Spinal cord (tissue), 10 donors: Measurements from ENCODE around the gene PKDCC. TPM values are rescaled to one million over a fixed set of nuclear protein-coding genes. Genes with fewer than 3 reads are reported as not detected.

Experiments used
- DNase-seq, 6 donors: peaks; one replicate each; pipeline versions ENCODE4 v3.0.0 to v3.0.0-alpha.2; 2013 to 2015; ENCODE audit warnings: low spot score in 6 of 6, low read depth in 4 of 6
- H3K27ac ChIP-seq: one replicate; pipeline ENCODE4 v1.5.1; 2013; ENCODE audit warnings: low read depth, low read length, control low read depth
- H3K27me3 ChIP-seq: one replicate; pipeline ENCODE4 v1.6.1; 2013; ENCODE audit warnings: low read length; ENCODE audit not compliant: control insufficient read depth, insufficient read depth
- H3K36me3 ChIP-seq: one replicate; pipeline ENCODE4 v1.6.1; 2013; ENCODE audit warnings: low read length; ENCODE audit not compliant: control insufficient read depth, insufficient read depth
- H3K4me1 ChIP-seq: one replicate; pipeline ENCODE4 v1.6.1; 2013; ENCODE audit warnings: low read length; ENCODE audit not compliant: control insufficient read depth, insufficient read depth
- H3K4me3 ChIP-seq: one replicate; pipeline ENCODE4 v1.5.1; 2013; ENCODE audit warnings: low read depth, low read length, control low read depth
- H3K9me3 ChIP-seq: one replicate; pipeline ENCODE4 v1.6.1; 2013; ENCODE audit warnings: low read length; ENCODE audit not compliant: control insufficient read depth, insufficient read depth
- WGBS: methylation state at CpG from one replicate; pipeline ENCODE4 v1.1.5; 2013; ENCODE audit warnings: missing lambda C conversion rate; ENCODE audit not compliant: insufficient coverage; 5-methylcytosine and 5-hydroxymethylcytosine counted together
- polyA plus RNA-seq, 2 donors: library from polyadenylated mRNA; unstranded; fragments of 120-200 nt; gene quantifications; one replicate each; pipeline ENCODE4 v1.2.1, GENCODE V29; 2013; ENCODE audit not compliant: insufficient read length in 2 of 2
- total RNA-seq, 2 donors: library from RNA; depleted of rRNA in 1 of 2; stranded (reverse); fragments of 120-200 nt in 1 of 2; fragments of >200 nt in 1 of 2; gene quantifications; one replicate each; pipeline versions ENCODE4 v1.2.3 to v1.2.4, GENCODE V29; 2013 to 2014
- donor health status: healthy.

Gene PKDCC
- total and polyA plus RNA-seq, 4 donors = 37.3 to 175 (median 76.7) TPM

DNA sequence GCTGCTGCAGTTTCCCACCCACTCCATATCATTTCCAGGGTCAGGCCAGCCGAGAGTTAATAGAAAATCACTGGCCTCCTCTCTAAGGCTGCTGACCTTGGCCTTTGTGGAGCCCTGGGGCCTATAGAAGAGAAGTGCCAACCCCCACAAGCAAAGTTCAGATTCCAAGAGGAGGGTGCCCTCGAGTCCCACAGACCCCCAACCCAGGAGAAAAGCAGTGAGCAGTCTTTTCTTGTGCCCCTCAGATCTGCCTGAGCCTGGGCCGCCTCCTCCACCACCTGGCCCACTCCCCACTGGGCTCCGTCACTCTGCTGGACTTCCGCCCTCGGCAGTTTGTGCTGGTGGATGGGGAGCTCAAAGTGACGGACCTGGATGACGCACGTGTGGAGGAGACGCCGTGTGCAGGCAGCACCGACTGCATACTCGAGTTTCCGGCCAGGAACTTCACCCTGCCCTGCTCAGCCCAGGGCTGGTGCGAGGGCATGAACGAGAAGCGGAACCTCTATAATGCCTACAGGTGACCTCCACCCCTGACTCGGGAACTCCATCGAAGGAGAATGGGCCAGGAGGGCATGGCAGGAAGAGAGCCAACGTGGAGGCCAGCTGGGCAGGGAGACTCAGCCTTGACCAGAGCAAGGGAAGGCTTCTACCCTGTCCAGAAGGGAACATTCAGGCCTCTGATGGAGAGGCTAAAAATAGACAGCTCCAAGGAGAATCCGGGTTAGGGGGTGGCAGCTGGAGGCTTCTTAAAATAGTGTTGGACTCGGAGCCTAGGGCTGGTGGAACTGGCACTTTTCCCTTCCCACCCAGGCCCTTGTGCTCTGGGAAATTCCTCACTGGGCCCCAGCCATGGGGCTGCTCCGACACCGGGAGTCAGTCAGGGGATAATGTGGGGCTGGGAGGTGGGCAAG, 6.2 kb downstream of the PKDCC start:
- Histone ChIP-seq H3K27me3 (peaks cover 2% of the 10 kb centered on the region), H3K4me3 (no peak overlapping the region), H3K9me3 (no peaks in the 10 kb centered on the region), H3K27ac (peak overlapping the region; percentile 57), H3K4me1 (peaks cover 54% of the 10 kb centered on the region), H3K36me3 (peaks cover 38% of the 10 kb centered on the region)
- 75% methylated on average over 18 of the region's 24 CpGs for WGBS
- DNase-seq = no peak

- peaks cover 47% of the 10 kb centered on the region for H3K4me1 ChIP-seq
- no peaks in the 10 kb centered on the region for H3K27me3 ChIP-seq
- no peak for DNase-seq
- H3K36me3 ChIP-seq = peaks cover 45% of the 10 kb centered on the region
- H3K27ac ChIP-seq = no peak overlapping the region
- no peaks in the 10 kb centered on the region for H3K9me3 ChIP-seq
- H3K4me3 ChIP-seq = no peak overlapping the region
- WGBS = 90% methylated on average over 18 of the region's 19 CpGs
Measured at GRCh38 chr2:42054714-42055430, 7.1 kb downstream of the PKDCC start.

DNA sequence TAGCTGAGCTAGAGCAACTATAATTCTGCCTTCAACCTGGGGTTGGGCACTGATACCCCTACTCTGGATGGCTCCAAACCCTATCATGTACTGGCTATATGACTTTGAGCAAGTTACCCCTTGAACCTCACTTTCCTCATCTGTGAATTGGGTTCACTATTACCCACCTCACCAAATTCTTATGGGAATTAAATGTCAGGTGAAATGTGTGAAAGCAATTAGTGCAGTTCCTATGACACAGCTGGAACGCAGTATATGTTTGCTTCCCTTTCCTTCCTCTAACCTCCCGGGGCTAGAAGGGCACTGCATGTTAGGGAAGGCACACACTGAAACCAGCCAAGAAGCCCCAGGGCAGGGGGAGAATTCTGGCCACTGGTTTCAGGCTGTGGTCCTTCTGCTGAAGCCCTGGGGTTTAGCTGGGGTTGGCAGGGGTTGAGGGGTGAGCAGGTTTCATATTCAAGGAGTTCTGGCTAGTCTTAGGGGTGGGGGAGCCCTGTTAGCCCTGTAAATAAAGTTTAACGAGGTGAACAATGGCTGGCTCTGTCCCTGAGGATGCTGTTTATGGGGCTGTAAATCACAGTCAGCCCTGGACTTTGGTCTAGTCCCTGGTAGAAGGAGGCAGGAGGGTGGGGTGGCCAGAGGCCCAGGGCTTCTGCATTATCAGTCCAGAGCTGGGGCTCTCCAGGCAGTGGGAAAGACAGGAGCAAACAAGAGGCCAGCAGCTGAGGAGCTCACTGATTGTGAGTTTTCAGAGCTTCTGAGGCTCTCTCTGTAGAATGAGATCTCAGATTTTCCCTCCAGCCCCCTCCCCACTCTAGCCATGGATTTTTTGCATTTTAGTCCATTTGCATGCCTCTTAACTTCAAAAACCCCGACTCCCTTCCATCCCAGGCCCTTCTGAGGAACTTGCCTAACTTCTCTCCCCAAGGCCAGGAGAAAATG, 8.0 kb downstream of the PKDCC start:
- Histone ChIP-seq H3K4me1 (peaks cover 46% of the 10 kb centered on the region), H3K4me3 (no peak overlapping the region), H3K27ac (no peak overlapping the region), H3K9me3 (no peaks in the 10 kb centered on the region), H3K27me3 (no peaks in the 10 kb centered on the region), H3K36me3 (peaks cover 45% of the 10 kb centered on the region)
- no peak for DNase-seq
- WGBS = 24% methylated on average over 3 of the region's 4 CpGs

DNA sequence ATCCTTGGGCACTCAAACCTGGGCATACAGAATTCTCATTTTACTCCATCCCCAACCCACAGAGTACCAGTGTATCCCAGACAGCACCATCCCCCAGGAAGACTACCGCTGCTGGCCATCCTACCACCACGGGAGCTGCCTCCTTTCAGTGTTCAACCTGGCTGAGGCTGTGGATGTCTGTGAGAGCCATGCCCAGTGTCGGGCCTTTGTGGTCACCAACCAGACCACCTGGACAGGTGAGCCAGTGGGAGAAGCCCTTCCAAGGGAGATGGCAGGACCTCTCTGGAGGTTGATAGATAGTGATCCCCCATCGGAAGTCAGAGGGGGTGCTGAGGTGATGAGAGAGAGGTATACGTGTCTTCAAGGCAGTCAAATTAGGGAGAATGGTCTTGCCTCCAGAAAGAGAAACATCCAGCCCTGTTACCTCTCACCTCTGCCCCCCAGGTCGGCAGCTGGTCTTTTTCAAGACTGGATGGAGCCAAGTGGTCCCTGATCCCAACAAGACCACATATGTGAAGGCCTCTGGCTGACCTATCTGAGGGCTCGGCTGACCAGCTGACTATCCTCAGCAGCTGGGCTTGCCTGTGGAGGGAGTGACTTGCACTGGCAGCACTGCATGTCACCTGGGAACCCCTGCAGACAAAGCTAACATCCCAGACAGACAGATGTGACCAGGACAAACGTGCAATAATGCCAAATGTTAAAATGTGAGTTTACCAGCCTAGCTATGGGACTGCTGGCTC, 9.5 kb downstream of the PKDCC start:
- Histone ChIP-seq H3K27ac (no peak overlapping the region), H3K4me3 (no peak overlapping the region), H3K4me1 (peaks cover 37% of the 10 kb centered on the region), H3K27me3 (no peaks in the 10 kb centered on the region), H3K36me3 (peaks cover 45% of the 10 kb centered on the region), H3K9me3 (no peaks in the 10 kb centered on the region)
- DNase-seq = no peak
- 90% methylated on average over 8 of the region's 8 CpGs for WGBS

DNA sequence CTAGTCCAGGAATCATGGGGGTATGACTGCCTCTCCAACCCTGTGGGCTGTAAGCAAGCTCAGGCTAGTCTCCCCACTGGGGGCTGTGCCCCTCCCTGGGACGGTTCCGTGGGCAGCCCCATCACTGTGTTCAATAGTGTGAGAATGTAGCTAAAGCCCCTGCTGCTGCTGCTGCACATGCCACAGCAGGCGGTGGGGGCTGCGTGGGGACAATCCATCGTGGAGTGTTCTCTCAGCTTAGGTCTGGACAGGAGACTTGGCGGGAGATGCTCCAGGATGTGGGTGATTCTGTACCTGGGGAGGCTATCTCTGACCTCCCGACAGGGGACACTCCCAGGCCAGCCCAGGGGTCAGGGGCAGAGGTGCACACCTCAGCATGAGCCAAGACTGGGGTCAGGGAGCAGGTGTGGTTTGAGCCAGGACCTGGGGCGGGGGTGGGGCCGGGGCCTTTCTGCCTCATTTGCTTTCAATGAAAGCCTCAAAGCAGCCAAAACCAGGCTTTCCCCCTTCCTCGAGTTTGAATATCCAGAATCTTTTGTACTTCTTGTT, 10.2 kb downstream of the PKDCC start:
- peaks cover 35% of the 10 kb centered on the region for H3K4me1 ChIP-seq

GRCh38 chr2:42059261-42059898, 11.6 kb downstream of the PKDCC start:
- H3K4me1 ChIP-seq = peaks cover 22% of the 10 kb centered on the region
- H3K9me3 ChIP-seq = no peaks in the 10 kb centered on the region
- H3K27ac ChIP-seq = no peak overlapping the region
- no peak overlapping the region for H3K4me3 ChIP-seq
- H3K27me3 ChIP-seq = no peaks in the 10 kb centered on the region
- 89% methylated on average over 8 of the region's 13 CpGs for WGBS
- H3K36me3 ChIP-seq = peaks cover 35% of the 10 kb centered on the region
- no peak for DNase-seq

More for the DNA sequence above, 10.2 kb downstream of the PKDCC start:
- DNase-seq = no peak
- Histone ChIP-seq H3K27me3 (no peaks in the 10 kb centered on the region), H3K9me3 (no peaks in the 10 kb centered on the region), H3K4me3 (no peak overlapping the region), H3K36me3 (peaks cover 45% of the 10 kb centered on the region), H3K27ac (no peak overlapping the region)
- WGBS = 58% methylated on average over 9 of the region's 10 CpGs

GRCh38 chr2:42060028-42060427, 12.2 kb downstream of the PKDCC start:
- no peaks in the 10 kb centered on the region for H3K27me3 ChIP-seq
- 68% methylated on average over 7 of the region's 8 CpGs for WGBS
- H3K9me3 ChIP-seq = no peaks in the 10 kb centered on the region
- DNase-seq = no peak
- peaks cover 29% of the 10 kb centered on the region for H3K36me3 ChIP-seq
- peaks cover 19% of the 10 kb centered on the region for H3K4me1 ChIP-seq
- H3K4me3 ChIP-seq = no peak overlapping the region
- H3K27ac ChIP-seq = no peak overlapping the region

DNA sequence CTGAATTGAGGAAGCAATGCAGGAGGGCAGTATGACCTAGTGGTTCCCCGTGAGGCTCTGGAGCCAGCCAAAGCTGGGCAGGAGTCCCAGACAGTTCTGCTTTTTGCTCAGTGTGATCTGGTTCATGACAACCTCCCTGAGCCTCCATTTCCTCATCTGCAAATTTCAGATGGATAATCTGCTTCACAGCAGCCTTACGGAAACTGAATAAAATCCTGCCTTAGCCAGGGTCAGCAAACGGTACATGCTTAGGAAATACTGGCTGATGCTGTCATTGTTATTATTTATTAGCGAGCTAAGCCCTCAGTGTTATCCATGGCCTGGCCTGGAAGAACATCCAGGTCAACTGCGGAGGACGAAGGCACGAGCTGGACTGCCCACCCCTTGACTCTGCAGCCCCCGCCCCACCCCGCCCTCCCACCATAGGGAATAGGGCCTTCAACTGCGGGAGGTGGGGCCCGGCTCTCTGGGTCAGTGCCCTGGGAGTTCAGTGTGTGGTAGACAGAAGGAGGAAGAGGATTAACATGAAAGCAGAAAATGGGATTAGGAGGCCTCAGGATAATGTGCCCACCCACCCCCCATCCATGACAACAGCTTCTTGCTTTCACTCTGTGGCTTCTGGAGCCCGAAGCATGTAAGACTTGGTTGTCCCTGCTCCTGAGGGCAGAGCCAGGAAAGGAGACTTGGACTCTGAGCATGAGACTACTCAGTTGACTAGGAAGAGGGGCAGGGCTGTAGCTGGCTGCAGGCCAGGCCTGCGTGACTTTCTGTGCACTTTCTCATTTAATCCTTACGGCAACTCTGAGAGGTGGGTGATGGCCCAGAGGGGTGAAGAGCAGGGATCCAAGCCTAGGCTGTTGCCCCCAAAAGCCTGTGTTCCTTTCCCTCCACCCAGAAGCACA, 13.1 kb downstream of the PKDCC start:
- no peaks in the 10 kb centered on the region for H3K27me3 ChIP-seq
- H3K36me3 ChIP-seq = peaks cover 21% of the 10 kb centered on the region
- H3K9me3 ChIP-seq = no peaks in the 10 kb centered on the region
- H3K4me3 ChIP-seq = no peak overlapping the region
- DNase-seq = peak in 1 of 6 donors; percentile 42
- H3K4me1 ChIP-seq = peaks cover 15% of the 10 kb centered on the region
- 74% methylated on average over 6 of the region's 14 CpGs for WGBS
- H3K27ac ChIP-seq = no peak overlapping the region
